ENCODE results near the gene HIP1R. TPM values are rescaled to one million over a fixed set of nuclear protein-coding genes. Genes with fewer than 3 reads are reported as not detected.

The HIP1R gene
- total RNA-seq, 1 experiment from 2014 or later = 33.1 TPM

DNA sequence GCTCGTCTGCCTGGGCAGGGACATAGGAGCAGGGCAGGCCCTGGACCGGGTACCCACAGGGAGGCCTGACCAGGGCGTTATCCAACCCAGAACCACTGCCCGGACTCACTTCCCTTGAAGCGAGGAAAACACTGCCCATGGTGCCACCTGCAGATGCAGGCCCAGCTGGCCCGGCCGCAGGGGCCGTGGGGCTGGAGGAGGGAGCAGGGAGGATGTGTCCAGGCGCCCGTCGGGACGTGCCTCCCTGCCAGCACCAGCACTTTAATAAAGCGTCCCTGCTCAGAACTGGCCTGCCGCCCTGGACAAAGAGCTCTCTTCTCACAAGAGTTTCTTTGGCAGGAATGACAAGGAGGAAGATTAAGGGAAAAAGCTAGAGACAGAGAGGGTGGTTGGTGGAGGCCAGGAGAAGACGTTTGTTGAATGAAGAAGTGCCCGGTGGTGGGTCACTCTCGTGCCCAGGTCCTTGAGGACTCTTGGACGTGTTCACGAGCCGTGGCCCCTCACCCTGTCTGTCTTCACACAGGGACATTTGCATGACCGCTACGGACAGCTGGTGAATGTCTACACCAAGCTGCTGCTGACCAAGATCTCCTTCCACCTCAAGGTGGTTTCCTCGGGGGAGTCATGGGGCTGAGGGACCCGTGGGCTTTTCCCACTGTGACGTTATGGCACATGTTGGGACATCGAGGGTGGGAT, 14.2 kb downstream of the HIP1R start:
- intact Hi-C loops (cut with micrococcal nuclease; ENCODE audit: unreplicated experiment) = no loop called here
- CTCF ChIA-PET = no interaction called here
- Histone ChIP-seq H3K4me1 (replicated peaks; ENCODE audit: insufficient read depth) (no peaks in the 10 kb centered on the region), H3K79me2 (ENCODE audit: low read depth) (no peaks in the 10 kb centered on the region; the same call in 1 of the 2 replicates), H3K27me3 (ENCODE audit: insufficient read depth, low read depth) (no peaks in the 10 kb centered on the region), H3F3A (ENCODE audit: insufficient read depth, low read depth) (peaks cover 6% of the 10 kb centered on the region; the same call in 1 of the 2 replicates), H3K9me3 (ENCODE audit: insufficient read depth, low read depth) (no peaks in the 10 kb centered on the region), H2AFZ (no peak overlapping the region), H3K36me3 (ENCODE audit: low read depth) (no peaks in the 10 kb centered on the region), H3K4me2 (no peak overlapping the region), H3K27ac (no peak overlapping the region), H3K4me3 (no peak overlapping the region), H4K20me1 (ENCODE audit: insufficient read depth) (no peaks in the 10 kb centered on the region), H3K9me2 (ENCODE audit: insufficient read depth) (no peaks in the 10 kb centered on the region)
- no peak for DNase-seq
- TF ChIP-seq, protein P1, sequence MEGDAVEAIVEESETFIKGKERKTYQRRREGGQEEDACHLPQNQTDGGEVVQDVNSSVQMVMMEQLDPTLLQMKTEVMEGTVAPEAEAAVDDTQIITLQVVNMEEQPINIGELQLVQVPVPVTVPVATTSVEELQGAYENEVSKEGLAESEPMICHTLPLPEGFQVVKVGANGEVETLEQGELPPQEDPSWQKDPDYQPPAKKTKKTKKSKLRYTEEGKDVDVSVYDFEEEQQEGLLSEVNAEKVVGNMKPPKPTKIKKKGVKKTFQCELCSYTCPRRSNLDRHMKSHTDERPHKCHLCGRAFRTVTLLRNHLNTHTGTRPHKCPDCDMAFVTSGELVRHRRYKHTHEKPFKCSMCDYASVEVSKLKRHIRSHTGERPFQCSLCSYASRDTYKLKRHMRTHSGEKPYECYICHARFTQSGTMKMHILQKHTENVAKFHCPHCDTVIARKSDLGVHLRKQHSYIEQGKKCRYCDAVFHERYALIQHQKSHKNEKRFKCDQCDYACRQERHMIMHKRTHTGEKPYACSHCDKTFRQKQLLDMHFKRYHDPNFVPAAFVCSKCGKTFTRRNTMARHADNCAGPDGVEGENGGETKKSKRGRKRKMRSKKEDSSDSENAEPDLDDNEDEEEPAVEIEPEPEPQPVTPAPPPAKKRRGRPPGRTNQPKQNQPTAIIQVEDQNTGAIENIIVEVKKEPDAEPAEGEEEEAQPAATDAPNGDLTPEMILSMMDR (conservative IDR thresholded peaks at IDR 0.05) = no peak
- no peak for TF ChIP-seq EZH2 (IDR thresholded peaks at IDR 0.05; ENCODE audit: low read depth)
- no TSS peak for BruUV-seq (replicated peaks)
- POLR2A ChIA-PET (ENCODE audit: unreplicated experiment) = no interaction called here

DNA sequence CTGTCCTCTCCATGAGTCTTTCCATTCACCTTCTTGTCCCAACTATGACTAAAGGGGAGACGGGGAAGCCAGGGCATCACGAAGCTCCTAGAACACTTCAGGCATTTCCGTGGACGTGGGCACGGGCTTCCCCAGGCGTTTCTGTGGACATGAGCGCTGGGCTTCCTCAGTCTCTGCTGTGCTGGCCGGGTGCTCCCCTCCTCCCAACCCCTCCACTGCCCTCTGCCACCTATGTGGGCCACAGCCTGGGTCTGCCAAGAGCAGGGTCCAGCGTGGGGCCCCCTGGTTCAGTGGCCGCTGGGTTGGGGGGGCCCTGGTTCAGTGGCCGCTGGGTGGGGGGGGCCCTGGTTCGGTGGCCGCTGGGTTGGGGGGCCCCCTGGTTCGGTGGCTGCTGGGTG, 14.8 kb downstream of the HIP1R start:
- no peaks in the 10 kb centered on the region for H3K27me3 ChIP-seq (ENCODE audit: insufficient read depth, low read depth)
- no peak overlapping the region for H3K4me2 ChIP-seq
- H4K20me1 ChIP-seq (ENCODE audit: insufficient read depth) = no peaks in the 10 kb centered on the region
- ChIA-PET CTCF (no interaction called here), POLR2A (ENCODE audit: unreplicated experiment) (no interaction called here)
- intact Hi-C loops (cut with micrococcal nuclease; ENCODE audit: unreplicated experiment) = no loop called here
- H3K36me3 ChIP-seq (ENCODE audit: low read depth) = no peaks in the 10 kb centered on the region
- H3K9me3 ChIP-seq (ENCODE audit: insufficient read depth, low read depth) = no peaks in the 10 kb centered on the region
- H3K9me2 ChIP-seq (ENCODE audit: insufficient read depth) = no peaks in the 10 kb centered on the region
- no peak for DNase-seq
- no peaks in the 10 kb centered on the region; the same call in 1 of the 2 replicates for H3K79me2 ChIP-seq (ENCODE audit: low read depth)
- H3K27ac ChIP-seq = no peak overlapping the region
- H3K4me1 ChIP-seq (replicated peaks; ENCODE audit: insufficient read depth) = no peaks in the 10 kb centered on the region
- peaks cover 6% of the 10 kb centered on the region; the same call in 1 of the 2 replicates for H3F3A ChIP-seq (ENCODE audit: insufficient read depth, low read depth)
- no peak overlapping the region for H2AFZ ChIP-seq
- no peak overlapping the region for H3K4me3 ChIP-seq
- TF ChIP-seq EZH2 (IDR thresholded peaks at IDR 0.05; ENCODE audit: low read depth) = no peak
- TF ChIP-seq, protein P1 (conservative IDR thresholded peaks at IDR 0.05) = no peak
- no TSS peak for BruUV-seq (replicated peaks)

DNA sequence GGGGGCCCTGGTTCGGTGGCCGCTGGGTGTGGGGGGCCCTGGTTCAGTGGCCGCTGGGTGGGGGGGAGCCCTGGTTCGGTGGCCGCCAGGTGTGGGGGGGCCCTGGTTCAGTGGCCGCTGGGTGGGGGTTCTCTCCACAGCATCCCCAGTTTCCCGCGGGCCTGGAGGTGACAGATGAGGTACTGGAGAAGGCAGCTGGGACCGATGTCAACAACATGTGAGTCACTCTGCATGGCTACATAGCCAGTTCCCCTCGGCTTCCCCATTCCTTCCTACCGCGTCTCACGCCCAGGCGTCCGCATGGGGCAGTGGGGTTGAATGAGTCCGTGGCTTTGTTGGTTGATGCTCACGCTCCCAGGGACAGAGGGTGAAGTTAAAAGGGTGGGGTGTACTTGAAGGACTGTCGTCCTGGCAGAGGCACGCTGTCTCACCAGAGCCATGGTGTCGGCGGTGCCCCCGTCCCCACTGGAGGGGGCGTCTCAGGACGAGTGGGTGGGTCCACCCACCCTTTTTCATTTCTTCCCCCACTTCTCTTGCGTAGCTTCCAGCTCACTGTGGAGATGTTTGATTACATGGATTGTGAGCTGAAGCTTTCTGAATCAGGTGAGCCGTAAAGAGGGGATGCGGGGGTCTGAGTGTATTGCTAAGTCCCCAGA, 15.6 kb downstream of the HIP1R start:
- Histone ChIP-seq H3K9me3 (ENCODE audit: insufficient read depth, low read depth) (no peaks in the 10 kb centered on the region), H3K4me2 (no peak overlapping the region), H3K27ac (no peak overlapping the region), H2AFZ (no peak overlapping the region), H4K20me1 (ENCODE audit: insufficient read depth) (no peaks in the 10 kb centered on the region), H3K36me3 (ENCODE audit: low read depth) (no peaks in the 10 kb centered on the region), H3F3A (ENCODE audit: insufficient read depth, low read depth) (peaks cover 6% of the 10 kb centered on the region; the same call in 1 of the 2 replicates), H3K9me2 (ENCODE audit: insufficient read depth) (no peaks in the 10 kb centered on the region), H3K27me3 (ENCODE audit: insufficient read depth, low read depth) (no peaks in the 10 kb centered on the region), H3K4me1 (replicated peaks; ENCODE audit: insufficient read depth) (no peaks in the 10 kb centered on the region), H3K4me3 (no peak overlapping the region), H3K79me2 (ENCODE audit: low read depth) (no peaks in the 10 kb centered on the region; the same call in 1 of the 2 replicates)
- intact Hi-C loops (cut with micrococcal nuclease; ENCODE audit: unreplicated experiment) = no loop called here
- ChIA-PET CTCF (no interaction called here), POLR2A (ENCODE audit: unreplicated experiment) (interaction anchor here (0.6 kb wide), 1 partner anchor 39 kb away, joined by 6 read pairs; no protein-coding TSS in a partner anchor)
- BruUV-seq (replicated peaks) = no TSS peak
- DNase-seq = peak in 1 of 2 experiments; percentile 55
- TF ChIP-seq EZH2 (IDR thresholded peaks at IDR 0.05; ENCODE audit: low read depth) = no peak
- TF ChIP-seq, protein P1 (conservative IDR thresholded peaks at IDR 0.05) = no peak

All from PC-9 (cell line).